Neuron (in vitro differentiated cells): ENCODE data around the gene MCOLN1.

Experiments used
- H2AFZ ChIP-seq: one replicate; pipeline ENCODE4 v1.6.1; 2013; ENCODE audit warnings: low read depth, mild to moderate bottlenecking, inconsistent platforms, low read length, moderate library complexity
- H3K27me3 ChIP-seq: one replicate; pipeline ENCODE4 v1.6.1; 2013; ENCODE audit warnings: low read length; ENCODE audit not compliant: insufficient read depth
- H3K36me3 ChIP-seq: one replicate; pipeline ENCODE4 v1.6.1; 2013; ENCODE audit warnings: low read length; ENCODE audit not compliant: insufficient read depth
- H3K4me1 ChIP-seq: one replicate; pipeline ENCODE4 v1.6.1; 2013; ENCODE audit warnings: low read length; ENCODE audit not compliant: insufficient read depth
- H3K4me3 ChIP-seq: 2 replicates; pipeline ENCODE4 v1.5.1; 2013; ENCODE audit warnings: mild to moderate bottlenecking, low read length, moderate library complexity
- H3K9me3 ChIP-seq: one replicate; pipeline ENCODE4 v1.6.1; 2013; ENCODE audit warnings: low read length

The MCOLN1 gene

DNA sequence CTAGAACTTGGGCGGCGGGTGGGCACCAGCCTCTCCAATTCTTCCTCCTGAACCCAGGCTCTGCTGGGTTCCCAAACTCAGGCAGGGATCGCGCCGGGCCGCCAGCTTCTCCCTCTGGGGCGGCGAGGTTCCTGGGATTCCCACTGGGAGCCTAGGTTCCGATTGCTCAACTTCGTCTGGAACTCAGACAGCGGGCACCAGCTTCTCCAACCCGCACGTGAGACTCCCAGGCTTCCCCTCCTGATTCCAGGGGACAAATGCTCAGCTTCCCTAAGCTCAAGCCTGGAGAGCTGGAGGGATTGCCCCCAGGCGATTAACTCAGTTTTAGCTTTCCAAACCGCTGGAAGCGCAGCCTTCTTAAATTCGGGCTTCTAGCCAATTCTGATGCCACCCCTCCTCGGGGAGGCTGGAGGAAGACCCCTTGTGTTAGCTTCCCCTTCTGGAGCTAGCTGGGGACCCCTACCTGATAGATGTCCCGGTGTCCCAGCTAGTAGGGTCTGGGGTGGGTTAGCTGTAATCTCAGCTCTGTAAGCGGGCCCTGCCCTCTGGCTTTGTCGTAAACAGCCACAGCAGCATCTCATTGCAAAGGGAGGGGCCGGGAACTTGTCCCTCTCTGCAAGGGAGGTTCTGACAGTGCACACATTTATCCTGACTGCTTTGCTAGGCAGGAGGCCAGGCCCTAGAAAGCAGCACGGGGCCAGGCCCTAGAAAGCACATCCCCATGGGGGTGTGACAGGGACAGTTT is 671 bp downstream of the MCOLN1 start:
- H3K27me3 ChIP-seq, result no peaks in the 10 kb centered on the region
- H2AFZ ChIP-seq, result peak overlapping the region; percentile 52
- peaks cover 14% of the 10 kb centered on the region for H3K4me1 ChIP-seq
- peaks cover 20% of the 10 kb centered on the region for H3K36me3 ChIP-seq
- H3K9me3 ChIP-seq, result no peaks in the 10 kb centered on the region
- H3K4me3 ChIP-seq, result peak overlapping the region; percentile 55

- Histone ChIP-seq H3K4me1 (peaks cover 14% of the 10 kb centered on the region), H3K9me3 (no peaks in the 10 kb centered on the region), H3K4me3 (no peak overlapping the region), H3K27me3 (no peaks in the 10 kb centered on the region), H3K36me3 (peaks cover 19% of the 10 kb centered on the region), H2AFZ (no peak overlapping the region)
Observed at GRCh38 chr19:7524523-7524922, 2.1 kb downstream of the MCOLN1 start.

GRCh38 chr19:7524992-7525739 is 2.7 kb downstream of the MCOLN1 start:
- peaks cover 13% of the 10 kb centered on the region for H3K36me3 ChIP-seq
- no peak overlapping the region for H3K4me3 ChIP-seq
- no peak overlapping the region for H2AFZ ChIP-seq
- H3K9me3 ChIP-seq, result no peaks in the 10 kb centered on the region
- peaks cover 14% of the 10 kb centered on the region for H3K4me1 ChIP-seq
- no peaks in the 10 kb centered on the region for H3K27me3 ChIP-seq

- Histone ChIP-seq H3K9me3 (no peaks in the 10 kb centered on the region), H3K4me3 (no peak overlapping the region), H3K27me3 (no peaks in the 10 kb centered on the region), H3K36me3 (peaks cover 7% of the 10 kb centered on the region), H2AFZ (no peak overlapping the region), H3K4me1 (peaks cover 14% of the 10 kb centered on the region)
Observed at GRCh38 chr19:7526059-7526929, 3.9 kb downstream of the MCOLN1 start.

- Histone ChIP-seq H2AFZ (no peak overlapping the region), H3K27me3 (no peaks in the 10 kb centered on the region), H3K4me1 (peaks cover 8% of the 10 kb centered on the region), H3K4me3 (no peak overlapping the region), H3K36me3 (peaks cover 7% of the 10 kb centered on the region), H3K9me3 (no peaks in the 10 kb centered on the region)
Observed at GRCh38 chr19:7527516-7528191, 5.2 kb downstream of the MCOLN1 start.

GRCh38 chr19:7528192-7528519 is 5.7 kb downstream of the MCOLN1 start:
- Histone ChIP-seq H3K4me1 (peaks cover 5% of the 10 kb centered on the region), H3K4me3 (no peak overlapping the region), H3K9me3 (no peaks in the 10 kb centered on the region), H3K36me3 (peaks cover 7% of the 10 kb centered on the region), H2AFZ (no peak overlapping the region), H3K27me3 (no peaks in the 10 kb centered on the region)

DNA sequence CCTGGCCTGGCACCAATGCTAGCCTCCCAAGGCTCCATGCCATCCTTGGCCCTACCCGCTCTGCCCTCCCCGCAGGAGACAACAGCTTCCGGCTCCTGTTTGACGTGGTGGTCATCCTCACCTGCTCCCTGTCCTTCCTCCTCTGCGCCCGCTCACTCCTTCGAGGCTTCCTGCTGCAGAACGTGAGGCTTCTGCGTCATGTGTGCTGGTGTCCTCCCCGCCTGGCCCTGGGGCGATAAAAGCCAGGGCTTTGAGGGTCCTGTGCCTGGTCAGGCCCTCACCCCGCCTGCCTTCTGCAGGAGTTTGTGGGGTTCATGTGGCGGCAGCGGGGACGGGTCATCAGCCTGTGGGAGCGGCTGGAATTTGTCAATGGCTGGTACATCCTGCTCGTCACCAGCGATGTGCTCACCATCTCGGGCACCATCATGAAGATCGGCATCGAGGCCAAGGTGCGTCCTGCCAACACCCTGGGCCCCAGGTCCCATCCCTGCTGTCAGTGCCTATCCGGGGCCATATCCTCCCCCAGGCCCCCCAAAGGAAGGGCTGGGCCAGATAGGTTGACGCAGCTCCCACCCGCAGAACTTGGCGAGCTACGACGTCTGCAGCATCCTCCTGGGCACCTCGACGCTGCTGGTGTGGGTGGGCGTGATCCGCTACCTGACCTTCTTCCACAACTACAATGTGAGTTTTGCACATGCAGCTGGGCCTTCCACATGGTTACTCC is 6.3 kb downstream of the MCOLN1 start:
- Histone ChIP-seq H3K9me3 (no peaks in the 10 kb centered on the region), H3K27me3 (no peaks in the 10 kb centered on the region), H3K4me3 (no peak overlapping the region), H3K4me1 (no peaks in the 10 kb centered on the region), H2AFZ (no peak overlapping the region), H3K36me3 (peaks cover 7% of the 10 kb centered on the region)

DNA sequence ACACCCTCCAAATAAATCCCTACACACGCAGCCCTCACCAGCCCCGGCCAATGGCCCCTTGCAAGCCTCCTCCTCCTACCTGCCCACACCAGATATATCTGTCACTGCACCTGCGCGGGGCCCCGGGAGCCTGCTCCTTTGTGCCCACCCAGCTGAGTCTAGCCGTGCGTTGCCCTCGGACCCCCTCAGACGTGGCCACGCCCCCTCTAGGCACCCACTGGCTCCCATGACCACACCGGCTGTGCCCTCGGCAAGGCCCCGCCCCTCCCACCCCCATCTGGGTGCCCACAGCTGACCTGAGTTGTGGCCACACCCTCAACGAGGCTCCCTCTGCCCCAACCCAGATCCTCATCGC is 6.8 kb downstream of the MCOLN1 start:
- H2AFZ ChIP-seq, result no peak overlapping the region
- H3K4me3 ChIP-seq, result no peak overlapping the region

GRCh38 chr19:7529610-7530490 is 7.4 kb downstream of the MCOLN1 start:
- Histone ChIP-seq H3K36me3 (peaks cover 7% of the 10 kb centered on the region), H3K9me3 (no peaks in the 10 kb centered on the region), H3K27me3 (no peaks in the 10 kb centered on the region), H3K4me3 (no peak overlapping the region), H2AFZ (no peak overlapping the region), H3K4me1 (no peaks in the 10 kb centered on the region)

More for the DNA sequence above, 6.8 kb downstream of the MCOLN1 start:
- Histone ChIP-seq H3K4me1 (no peaks in the 10 kb centered on the region), H3K27me3 (no peaks in the 10 kb centered on the region), H3K36me3 (peaks cover 7% of the 10 kb centered on the region), H3K9me3 (no peaks in the 10 kb centered on the region)

DNA sequence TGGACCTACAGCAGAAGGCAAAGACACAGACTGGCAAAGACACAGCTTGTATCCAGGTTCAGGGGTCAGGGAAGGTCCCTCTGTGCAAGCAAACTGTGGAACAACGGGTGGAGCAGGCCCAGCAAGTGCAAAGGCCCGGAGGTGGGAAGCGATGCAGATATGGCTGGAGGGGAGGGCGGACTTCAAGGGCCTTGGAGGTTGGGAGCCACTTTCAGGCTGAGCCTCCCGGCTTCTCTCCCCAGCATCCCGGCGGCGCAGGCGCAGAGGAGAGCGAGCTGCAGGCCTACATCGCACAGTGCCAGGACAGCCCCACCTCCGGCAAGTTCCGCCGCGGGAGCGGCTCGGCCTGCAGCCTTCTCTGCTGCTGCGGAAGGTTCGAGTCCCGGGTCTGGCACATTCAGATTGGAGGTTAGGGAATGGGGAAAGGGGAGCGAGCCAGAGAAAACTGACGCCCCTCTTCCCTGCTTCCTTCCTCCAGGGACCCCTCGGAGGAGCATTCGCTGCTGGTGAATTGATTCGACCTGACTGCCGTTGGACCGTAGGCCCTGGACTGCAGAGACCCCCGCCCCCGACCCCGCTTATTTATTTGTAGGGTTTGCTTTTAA is 11.0 kb downstream of the MCOLN1 start:
- no peaks in the 10 kb centered on the region for H3K4me1 ChIP-seq
- no peaks in the 10 kb centered on the region for H3K27me3 ChIP-seq
- peak overlapping the region; percentile 77 for H2AFZ ChIP-seq
- peak overlapping the region; percentile 71 for H3K4me3 ChIP-seq
- H3K9me3 ChIP-seq, result no peaks in the 10 kb centered on the region
- H3K36me3 ChIP-seq, result peaks cover 9% of the 10 kb centered on the region

- Histone ChIP-seq H3K36me3 (peaks cover 7% of the 10 kb centered on the region), H3K4me3 (peak overlapping the region; percentile 71), H3K9me3 (no peaks in the 10 kb centered on the region), H2AFZ (peak overlapping the region; percentile 77), H3K27me3 (no peaks in the 10 kb centered on the region), H3K4me1 (no peaks in the 10 kb centered on the region)
Observed at GRCh38 chr19:7533925-7534480, 11.6 kb downstream of the MCOLN1 start.
